Activated CD8-positive, alpha-beta memory T cell treated with anti-CD3 and anti-CD28 coated beads for 24 hours (primary cell): ENCODE measurements around the gene GIMAP6.
"Not testable (repeated sequence)": the region's sequence is repeated elsewhere in the genome, so short reads cannot be mapped to it uniquely, and the experiment has no call there.

Experiments
- DNase-seq: peaks from one replicate; pipeline ENCODE4 v3.0.0-alpha.2; 2020

Gene GIMAP6

GRCh38 chr7:150645259-150646020, 13.3 kb upstream of the GIMAP6 start:
- DNase-seq: no peak

DNA sequence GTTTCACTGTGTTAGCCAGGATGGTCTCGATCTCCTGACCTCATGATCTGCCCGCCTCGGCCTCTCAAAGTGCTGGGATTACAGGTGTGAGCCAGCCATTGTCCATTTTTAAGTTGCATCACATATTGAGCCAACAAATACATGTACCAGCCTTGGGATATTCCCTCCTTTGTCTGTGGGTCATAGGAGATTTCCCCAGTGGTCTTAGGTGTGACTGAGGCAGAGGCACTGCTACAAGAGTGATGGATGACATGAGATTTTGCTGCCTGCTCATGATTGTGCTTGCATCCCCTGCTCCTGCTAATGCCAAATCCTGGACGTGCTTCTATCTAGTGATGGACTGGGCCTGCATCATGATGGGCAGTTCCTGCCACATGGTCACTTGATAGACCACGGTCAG, 10.7 kb upstream of the GIMAP6 start:
- no peak for DNase-seq

GRCh38 chr7:150641854-150642253, 9.7 kb upstream of the GIMAP6 start:
- no peak for DNase-seq

GRCh38 chr7:150633926-150634325, 1.7 kb upstream of the GIMAP6 start:
- DNase-seq: no peak

DNA sequence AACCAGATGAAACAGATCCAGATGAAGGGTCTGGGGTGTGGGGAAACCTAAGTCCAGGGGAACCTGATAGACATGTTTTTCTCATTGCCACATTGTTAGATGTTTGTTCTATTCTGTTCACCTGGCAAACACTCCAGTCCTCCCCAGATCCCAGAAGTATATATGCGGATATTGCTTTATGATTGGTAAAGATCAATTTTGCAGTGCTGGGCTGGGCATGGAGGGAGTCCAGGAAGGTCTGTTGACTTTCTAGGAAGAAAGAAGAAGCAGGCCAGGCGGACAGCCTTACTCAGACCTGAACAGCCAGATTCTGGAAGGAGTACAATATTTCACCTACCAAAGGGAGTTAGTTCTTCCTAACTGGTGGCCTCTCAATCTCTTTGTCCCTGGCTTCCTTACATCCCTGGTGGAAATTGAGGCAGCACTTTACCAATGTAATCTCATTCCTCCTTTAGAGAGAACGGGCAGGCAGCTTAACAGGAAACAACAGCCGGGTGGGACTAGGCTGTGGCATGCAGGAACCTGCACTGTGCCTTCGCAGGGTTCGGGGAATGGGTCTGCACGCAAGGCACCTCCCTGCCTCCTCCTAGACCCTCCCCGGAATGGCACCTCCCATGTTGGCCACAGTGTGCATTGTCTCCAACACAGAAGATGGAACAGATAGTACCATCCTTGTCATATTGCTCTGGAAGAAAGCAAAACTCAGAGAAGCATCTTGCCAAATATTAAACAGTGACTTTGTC, 930 bp downstream of the GIMAP6 start:
- DNase-seq: peak; percentile 78

- DNase-seq: no peak
Observed at GRCh38 chr7:150629347-150629746, 2.8 kb downstream of the GIMAP6 start.

- DNase-seq: no peak
Observed at GRCh38 chr7:150627959-150628358, 4.2 kb downstream of the GIMAP6 start.

DNA sequence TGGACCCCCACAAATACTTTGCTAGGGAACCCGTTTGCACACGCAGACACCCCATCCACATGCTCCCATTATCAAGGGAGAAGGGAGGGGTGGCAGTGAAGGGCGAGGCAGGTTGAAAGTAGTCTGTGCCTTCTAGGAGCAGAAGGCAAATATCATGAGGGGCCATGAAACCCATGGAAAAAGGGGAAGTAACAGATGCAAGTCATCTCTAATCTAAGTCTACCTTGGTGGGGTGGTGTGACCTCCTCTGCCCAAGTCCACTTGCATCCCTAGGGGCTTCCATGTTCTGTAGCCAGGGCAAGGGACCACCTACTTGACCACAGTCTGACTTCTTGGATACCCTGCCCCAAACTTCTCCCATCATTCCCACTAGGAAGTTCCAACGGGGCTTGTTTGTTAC, 5.5 kb downstream of the GIMAP6 start:
- DNase-seq: no peak

DNA sequence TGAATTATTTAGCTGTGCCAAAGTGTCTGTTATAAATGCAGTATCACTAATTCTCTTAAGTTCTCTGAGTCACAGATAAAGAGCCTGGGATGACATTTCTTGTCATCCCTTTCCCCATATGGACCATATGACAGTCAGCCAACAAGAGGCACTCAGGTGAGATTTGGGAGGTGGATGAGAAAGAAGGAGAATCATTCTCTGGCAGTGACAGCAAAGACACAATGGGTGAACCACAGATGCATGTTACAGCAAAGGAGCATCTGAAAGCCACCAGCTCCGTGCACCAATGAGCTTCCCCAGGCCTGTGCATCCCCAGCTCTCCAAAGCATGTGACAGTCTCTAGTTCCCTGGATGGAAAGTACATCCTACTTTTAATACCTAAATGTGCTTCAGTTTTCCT, 10.8 kb downstream of the GIMAP6 start:
- no peak for DNase-seq

DNA sequence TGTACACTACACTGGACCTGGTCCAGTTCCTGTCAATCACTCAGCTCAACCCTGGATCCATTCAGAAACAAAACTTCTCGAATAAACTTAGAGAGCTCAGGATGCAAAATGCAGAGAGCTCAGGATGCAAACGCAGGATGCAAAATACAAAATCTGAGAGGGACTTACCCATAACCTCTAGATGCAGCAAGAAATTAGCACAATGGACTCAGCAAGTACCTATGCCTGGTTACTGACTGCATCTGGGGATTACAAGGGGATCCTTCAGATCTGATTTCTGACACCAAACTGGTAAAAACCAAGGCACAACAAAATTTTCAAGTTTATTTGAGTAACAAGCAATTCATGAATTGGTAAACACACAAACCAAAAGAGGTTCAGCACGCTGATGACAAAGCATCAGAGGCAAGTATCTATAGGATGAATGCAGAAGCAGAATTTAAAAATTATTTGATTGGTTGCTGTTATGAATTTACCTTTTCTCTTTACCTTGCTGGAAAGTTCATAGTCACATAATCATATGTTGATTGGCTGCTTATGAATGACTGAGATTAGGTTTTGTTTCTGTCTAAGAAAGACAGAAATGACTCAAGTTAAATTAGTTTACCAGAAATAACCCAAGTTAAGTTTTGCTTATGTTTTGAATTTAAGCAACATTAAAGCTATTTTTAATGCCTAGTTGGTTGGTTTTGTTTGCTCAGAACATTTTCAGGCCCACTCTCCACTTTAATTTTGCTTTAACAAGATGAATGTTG, 11.4 kb downstream of the GIMAP6 start:
- DNase-seq: no peak

DNA sequence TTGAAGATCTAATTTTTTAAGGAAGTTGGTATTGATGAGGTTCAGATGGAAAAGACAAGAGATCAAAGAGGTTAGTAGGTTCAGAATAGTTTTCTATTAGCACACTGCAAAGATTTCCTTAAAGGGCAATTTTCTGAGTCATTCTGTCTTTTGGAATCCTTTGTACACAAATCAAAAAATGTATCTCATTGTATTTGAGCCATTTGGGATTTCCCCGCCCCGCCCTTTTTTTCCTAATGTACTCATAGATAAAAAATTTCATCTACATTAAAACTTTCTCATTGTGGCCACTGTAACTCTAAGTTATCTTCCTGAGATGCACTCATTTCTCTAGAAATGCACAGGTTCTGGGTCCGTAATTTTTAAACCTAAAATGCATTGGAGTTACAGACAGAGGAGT, 12.1 kb downstream of the GIMAP6 start:
- no peak for DNase-seq

GRCh38 chr7:150615221-150615755, 16.9 kb downstream of the GIMAP6 start:
- not testable (repeated sequence) for DNase-seq

DNA sequence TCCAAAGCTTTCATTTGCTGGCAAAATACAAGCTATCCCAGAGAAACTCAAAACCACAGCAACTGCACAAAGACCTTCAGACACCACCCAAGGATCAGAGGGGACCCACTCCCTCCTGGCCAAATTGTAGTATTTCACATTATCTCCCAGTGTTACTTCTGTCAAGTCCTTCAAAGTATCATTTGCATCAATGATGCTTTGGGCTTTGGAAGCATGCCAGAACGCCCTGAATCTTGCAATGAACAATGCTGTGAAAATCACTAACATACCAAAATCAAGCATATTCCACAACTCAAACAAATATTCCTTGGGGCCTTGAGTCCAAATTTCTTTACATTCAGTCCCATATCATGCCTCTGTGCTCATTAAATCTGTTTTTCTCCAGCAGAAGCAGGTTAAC, 17.8 kb downstream of the GIMAP6 start:
- not testable (repeated sequence) for DNase-seq

DNA sequence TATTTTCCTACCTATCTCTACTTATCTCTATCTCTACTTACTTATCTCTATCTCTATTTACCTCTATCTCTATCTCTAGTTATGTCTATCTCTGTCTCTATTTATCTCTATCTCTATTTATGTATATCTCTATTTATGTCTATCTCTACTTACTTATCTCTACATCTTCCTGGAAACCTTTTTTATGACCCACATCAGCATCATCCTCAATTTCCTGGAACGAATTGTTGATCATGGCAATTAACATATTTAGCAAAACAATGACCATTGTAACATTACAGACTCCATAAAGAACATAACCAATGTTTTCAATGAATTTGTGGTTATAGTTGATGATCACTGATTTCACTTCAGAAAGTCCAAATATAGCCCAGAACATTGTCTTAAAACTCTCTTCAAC, 18.3 kb downstream of the GIMAP6 start:
- DNase-seq: no peak

DNA sequence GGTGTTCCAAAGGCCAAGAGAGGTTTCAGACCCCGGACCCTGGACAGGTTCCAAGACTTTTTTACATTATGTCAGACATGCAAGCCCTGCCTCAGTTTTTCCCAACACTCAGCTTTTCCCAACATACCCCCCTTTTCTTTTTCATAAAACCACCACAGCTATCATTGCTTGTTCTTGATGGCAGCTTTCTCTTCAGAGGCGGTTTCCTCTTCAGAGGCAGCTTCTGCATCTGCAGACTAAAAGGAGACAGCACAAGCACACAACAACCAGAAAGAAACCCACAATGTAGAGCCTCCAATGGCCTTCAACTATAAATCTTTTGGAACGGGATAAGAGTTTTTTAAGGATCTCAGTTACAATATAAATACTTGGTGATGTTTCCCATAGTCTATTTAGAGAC, 19.3 kb downstream of the GIMAP6 start:
- no peak for DNase-seq

GRCh38 chr7:150610233-150610632, 22.0 kb downstream of the GIMAP6 start:
- DNase-seq: no peak

- not testable (repeated sequence) for DNase-seq
Observed at GRCh38 chr7:150603600-150603999, 28.6 kb downstream of the GIMAP6 start.

DNA sequence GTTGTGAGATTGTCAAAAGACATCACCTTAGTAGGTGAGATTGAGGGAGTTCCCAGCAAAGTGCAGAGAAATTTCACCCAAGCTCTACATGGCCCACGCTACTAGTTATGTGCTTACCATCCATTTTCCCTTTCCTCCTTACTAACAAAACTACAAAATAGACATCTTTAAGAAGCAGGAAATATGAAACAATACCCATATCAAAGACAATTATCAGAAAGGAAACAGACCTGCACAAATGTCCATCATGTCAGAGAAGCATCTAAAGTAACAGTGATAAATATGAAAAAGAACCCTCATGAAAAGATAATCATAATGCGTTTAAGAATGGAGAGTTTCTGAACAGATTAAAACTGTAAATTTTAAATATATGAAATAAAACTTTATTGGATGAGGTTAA, 36.8 kb downstream of the GIMAP6 start:
- no peak for DNase-seq

DNA sequence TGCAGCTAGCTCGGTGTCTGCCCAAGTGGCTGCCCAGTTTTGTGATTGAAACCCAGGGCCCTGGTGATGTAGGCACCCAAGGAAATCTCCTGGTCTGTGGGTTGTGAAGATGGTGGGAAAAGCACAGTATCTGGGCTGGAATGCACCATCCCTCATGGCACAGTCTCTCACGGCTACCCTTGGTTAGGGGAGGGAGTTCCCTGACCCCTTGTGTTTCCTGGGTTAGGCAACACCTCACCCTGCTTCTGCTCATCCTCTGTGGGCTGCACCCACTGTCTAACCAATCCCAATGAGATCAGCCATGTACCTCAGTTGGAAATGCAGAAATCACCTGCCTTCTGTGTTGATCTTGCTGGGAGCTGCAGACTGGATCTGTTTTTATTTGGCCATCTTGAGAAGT, 37.4 kb downstream of the GIMAP6 start:
- no peak for DNase-seq

DNA sequence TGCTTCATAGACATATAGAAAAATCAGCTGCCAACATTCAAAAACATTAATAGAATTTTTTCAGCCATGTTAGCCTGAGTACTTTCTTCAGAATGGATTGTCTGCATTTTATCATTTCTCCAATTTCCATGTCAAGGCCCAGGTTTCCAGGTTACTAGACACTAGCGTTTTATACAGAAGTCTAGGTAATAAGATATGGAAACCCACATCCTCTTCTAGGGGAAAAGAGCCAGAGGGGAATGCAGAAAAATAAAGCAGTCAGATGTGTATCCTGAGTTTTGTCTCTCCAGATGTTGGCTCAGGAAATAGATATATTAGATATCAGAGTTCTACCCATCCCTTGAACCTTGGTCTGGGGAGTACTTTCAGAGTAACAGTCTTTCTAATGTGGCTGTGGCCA, 44.6 kb downstream of the GIMAP6 start:
- DNase-seq: no peak

GRCh38 chr7:150586785-150587152, 45.4 kb downstream of the GIMAP6 start:
- no peak for DNase-seq

GRCh38 chr7:150586068-150586784, 46.0 kb downstream of the GIMAP6 start:
- no peak for DNase-seq

DNA sequence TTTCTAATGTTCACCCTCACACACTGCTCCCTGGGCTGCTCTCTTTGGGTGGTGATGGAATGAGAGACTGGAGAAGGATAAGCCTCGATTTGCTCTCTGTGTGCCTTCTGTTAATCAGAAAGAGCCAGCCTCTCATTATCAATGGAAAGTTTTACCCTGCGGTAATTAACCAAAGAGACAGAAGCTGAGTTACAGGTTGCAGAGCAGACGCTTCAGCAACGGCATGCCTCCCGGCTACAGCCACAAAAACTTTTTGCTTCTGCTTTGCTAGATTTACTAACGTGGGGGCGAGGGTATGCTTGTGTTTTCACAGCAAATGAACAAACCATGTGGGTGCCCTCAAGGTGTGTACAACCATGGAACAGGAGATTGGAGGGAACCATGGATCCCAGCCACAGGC, 47.0 kb downstream of the GIMAP6 start:
- DNase-seq: no peak
